GM18498 (cell line): ENCODE data around the gene VTI1A.

Source experiments
- ATAC-seq: cut with Tn5 transposase; IDR thresholded peaks from one replicate; pipeline ENCODE4 v1.9.1; 2021; ENCODE audit warnings: mild to moderate bottlenecking, moderate library complexity; ENCODE audit not compliant: unreplicated experiment

VTI1A gene

DNA sequence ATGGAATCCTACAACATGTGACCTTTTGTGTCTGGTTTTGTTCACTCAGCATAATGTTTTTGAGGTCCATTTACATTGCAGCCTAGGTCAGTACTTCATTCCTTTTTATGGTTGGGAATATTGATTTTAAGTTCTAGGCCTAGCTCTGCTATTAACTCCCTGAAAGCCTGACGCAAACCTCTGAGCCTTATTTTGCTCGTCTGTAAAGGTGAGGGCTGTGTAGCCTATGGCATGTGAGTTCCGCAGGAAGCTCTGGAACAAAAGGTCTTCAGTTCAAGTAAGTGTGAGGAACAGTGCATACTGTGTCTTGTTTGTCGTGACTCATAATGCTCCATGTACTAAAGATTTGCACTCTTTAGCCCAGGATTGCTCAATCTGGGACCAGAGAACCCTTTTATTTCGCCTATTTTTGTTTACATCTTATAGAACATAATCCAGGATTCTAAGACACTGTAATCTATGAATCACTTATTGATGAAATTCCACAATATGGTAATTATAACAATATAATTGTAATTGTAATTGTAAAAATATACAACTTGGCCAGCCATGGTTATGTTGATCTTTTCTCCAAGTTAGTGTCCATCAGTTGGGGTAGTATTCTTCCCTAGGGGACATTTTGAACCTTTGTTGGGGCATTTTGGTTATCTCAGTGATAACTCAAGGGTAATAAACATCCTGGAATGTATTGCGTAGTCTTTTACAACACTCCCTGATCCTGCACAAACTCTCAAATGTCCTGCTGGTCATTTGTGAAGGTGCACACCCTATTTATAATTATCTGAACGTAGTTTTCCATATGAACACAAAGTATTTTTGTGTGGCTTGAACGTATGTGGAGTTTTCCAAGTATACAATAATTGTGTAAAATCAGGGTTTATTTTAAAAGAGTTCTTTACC, 184.7 kb downstream of the VTI1A start:
- no peak for ATAC-seq

DNA sequence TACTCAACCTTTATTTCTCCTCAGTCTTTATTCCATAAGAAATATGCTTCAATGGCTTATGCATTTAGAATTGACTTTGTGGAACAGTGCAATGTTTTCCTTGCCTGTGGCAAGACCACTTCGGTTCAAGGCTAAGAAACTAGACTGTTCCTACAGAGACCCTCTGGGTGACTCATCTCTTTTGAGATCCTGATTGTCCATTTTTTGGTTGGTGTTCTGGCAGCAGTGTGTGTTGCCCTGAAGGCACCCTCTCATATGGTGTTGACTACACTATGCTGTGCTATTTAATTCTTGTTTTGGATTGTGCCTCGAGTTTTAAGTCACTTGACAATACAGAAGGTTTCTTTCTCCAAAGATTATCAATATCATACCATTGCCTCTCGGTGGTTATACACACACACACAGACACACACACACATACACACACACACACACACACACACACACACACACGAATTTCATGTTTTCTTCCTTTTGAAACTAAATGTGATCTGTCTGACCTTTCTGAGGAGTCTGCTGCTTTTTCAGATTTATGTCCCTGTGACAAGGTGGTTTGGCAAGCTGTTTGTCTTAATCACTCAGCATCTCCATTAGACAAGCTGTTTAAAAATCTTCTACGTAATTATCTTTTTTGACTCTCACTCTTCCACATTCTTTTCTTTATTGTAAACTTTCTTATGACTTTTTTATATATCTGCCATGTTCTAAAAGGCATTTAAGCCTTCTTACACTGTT, 187.2 kb downstream of the VTI1A start:
- no peak for ATAC-seq

DNA sequence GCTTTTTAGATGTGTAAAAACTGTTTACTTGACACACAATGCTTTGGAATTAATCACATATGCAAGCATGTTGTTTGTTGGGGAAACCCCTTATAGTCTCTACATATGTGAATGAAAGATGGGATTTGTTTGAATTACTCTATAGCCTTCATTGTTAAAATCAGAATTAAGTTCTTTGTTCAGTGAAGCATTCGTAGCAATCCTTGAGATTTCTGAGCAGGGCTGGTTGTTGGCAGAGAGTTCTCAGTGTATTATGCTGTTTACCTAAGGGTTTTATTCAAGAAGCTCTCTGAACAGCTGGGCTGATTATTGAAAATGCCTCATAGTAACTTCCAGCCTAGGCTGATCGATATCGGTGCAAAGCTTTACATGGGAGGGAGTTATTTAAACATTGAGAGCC, 190.9 kb downstream of the VTI1A start:
- no peak for ATAC-seq

- no peak for ATAC-seq
Observed at GRCh38 chr10:112639298-112639697, 192.3 kb downstream of the VTI1A start.

DNA sequence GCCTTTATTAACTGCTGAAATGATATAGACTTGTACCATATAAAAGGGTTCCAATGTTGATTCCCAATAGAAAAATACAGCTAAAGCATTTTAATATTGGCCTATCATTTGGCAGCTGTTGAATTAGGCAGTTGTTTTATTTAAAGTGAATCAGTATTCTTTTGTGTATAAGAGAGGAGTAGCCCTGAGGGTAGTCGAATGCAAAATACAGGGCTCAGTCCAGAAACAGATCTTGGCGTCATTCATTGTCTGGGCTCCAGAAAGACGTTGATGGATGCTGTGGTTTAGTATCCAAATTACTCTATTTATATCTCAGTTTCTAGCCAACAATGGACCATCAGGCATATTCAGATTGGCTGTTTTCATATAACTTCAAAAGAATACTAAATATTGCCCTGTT, 193.6 kb downstream of the VTI1A start:
- ATAC-seq: no peak

DNA sequence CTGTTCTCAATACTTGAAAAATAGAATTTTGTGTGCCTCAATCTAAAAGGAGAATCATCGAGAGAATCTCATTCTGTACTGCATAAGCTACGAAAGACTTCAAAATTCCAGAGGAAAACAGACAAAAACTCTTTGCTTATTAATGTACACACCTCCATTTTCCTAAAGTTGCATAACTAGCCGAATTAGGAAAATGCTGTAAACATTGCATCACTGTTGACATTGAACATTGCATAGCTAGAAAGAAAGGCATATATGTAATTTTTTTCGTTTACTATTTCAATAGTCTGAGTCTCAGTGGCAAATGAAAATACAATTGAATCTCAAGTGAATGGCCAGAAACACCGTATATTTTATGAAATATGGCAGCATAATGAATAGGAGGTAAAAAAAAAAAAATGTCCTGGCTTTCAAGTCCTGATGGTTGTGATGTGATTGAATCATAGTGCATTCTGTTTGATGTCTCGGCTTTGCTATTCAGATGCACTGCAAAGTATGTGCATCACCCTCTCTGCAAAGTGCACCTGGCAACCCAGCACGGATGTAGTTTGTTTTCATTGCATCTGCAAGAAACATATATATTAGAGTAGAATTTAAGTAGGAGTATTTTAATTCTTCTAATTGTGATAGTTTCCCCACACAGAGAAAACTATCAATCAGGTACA, 196.7 kb downstream of the VTI1A start:
- no peak for ATAC-seq

GRCh38 chr10:112644265-112644645, 197.2 kb downstream of the VTI1A start:
- ATAC-seq: no peak

- ATAC-seq: no peak
Observed at GRCh38 chr10:112649006-112649821, 202.2 kb downstream of the VTI1A start.

- no peak for ATAC-seq
Observed at GRCh38 chr10:112649822-112650152, 202.8 kb downstream of the VTI1A start.

DNA sequence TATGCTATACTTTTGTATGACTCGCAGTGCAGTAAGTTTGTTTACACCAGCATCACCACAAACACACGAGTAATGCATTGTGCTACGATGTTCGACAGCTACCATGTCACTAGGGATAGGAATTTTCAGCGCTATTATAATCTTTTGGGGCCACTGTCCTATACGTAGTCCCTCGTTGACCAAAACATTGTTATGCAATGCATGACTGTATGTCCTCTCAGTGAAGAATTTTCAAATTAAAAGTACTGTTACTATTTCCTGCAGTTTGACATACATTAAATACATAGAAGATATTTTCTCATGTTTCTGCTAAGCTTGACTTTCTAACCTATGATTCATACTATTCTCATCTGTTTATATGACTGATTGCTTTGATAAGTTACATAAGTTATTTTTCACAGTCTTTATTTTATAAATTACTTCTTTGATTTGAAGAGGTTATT, 203.6 kb downstream of the VTI1A start:
- ATAC-seq: no peak

- ATAC-seq: no peak
Observed at GRCh38 chr10:112653215-112653614, 206.2 kb downstream of the VTI1A start.

DNA sequence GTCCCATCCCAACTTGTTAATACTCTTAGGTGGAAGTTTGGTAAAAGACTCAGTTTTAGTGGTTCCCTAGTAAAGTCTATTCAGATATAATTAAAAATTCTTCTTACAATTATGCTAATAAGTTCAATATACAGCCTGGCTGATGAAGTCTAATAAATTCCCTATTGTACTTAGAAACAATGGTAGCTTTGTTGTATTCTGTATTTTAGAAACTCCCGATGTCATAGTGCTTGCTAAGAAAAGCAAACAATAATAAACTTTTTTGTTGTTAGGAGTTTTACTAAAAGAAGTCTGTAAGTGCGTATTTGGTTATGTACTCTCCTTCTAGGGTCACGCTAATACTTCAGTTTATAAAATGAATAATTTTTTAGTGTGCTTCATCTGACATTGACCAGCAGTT, 206.8 kb downstream of the VTI1A start:
- ATAC-seq: no peak

GRCh38 chr10:112654794-112655193, 207.8 kb downstream of the VTI1A start:
- ATAC-seq: no peak

DNA sequence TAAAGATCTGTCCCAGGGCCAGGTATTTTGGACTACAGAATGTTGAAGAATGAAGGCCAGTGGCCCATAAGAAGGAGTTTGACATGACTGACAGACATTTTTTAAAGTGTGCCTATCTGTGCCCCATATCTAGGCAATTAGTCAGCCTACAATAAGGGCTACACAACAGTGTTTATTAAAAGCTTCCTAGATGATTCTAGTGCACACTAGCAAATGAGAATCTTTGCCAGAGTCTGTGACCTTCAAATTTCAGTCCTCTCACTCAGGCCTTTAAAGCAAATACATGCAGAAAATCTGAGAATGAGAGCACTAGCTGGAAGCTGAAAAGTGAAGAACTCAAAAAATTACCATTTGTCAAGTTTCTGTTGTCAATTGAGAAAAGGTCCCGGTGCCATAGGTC, 208.7 kb downstream of the VTI1A start:
- no peak for ATAC-seq

GRCh38 chr10:112658465-112658864, 211.4 kb downstream of the VTI1A start:
- no peak for ATAC-seq

- ATAC-seq: no peak
Observed at GRCh38 chr10:112658900-112659638, 212.1 kb downstream of the VTI1A start.

GRCh38 chr10:112663234-112664125, 216.5 kb downstream of the VTI1A start:
- no peak for ATAC-seq

DNA sequence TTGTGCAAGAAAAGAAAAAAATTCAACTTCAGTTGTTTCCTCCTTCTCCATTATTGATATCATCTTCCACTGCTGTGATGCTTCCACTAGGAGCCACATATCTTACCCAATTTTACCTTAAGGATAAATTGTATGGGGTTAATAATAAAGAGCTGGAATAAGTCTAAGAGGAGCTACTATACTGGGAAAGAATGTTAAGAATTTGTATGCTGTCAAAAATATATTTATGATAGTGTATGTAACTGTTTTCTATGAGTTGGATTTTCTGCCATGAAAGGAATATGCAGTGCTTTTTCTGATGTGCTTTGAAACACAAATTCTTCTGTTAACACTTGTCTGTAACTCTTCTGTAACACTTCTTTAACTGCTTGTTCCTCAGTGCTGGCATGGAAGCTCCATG, 219.1 kb downstream of the VTI1A start:
- no peak for ATAC-seq

DNA sequence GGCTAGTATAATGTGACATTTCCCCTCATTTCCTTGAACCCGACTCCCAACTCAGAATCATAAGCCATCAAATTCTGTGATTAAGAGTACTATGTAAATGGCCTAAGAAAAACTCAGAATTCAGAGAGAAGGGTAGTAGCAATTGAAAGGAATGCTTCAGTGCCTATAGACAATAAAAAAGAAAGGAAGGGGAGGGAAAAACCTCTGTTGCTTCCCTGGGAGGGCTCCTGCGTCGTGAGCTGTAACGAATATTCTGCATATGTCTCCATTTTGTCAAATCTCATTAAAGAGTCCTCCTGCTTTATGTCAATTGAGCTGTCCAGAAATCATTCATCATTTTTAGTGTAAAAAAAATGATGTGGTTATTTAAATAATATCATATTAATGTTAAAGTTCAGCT, 223.0 kb downstream of the VTI1A start:
- ATAC-seq: no peak
